Measurements from ENCODE around the gene B3GNT7.

B3GNT7 gene

DNA sequence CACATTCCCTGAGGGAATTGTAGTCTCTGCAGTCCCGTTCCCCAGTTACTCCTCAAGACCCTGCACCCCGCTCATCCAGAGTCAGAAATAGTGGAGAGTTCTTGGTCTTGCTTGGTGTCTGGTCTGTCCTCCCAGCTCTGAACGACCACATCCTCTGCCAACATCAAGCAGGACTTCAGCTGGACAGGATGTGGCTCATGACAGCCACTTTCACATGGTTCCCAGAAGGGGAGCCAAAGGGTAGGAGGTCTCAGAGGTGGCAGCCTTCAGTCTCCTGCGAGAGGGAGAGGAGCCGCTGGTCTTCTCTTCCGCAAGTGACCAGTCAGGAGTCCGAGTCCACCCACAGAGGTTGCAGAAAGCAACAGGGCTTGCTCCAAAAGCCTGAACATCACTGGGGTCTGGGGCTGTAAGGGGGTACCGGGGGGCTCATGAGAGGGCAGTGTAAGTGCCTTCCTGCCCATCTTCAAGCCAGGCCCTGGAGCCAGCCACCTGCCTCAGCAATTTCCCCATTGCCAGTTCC lies 29.8 kb downstream of the B3GNT7 start:
- Histone ChIP-seq H4K8ac (ENCODE audit: low read length) (no peak overlapping the region), H3K79me1 (replicated peaks; ENCODE audit: low read length, poor library complexity, severe bottlenecking) (no peaks in the 10 kb centered on the region), H3K4me3 (ENCODE audit: insufficient read depth in 1 of 2, low read depth in 1 of 2, low read length in 2 of 2) (no peak overlapping the region), H3K4ac (ENCODE audit: low read depth in 1 of 2, low read length in 2 of 2) (no peak overlapping the region), H3K27ac (ENCODE audit: low read length, poor library complexity, severe bottlenecking) (no peak overlapping the region), H2BK12ac (ENCODE audit: low read length in 2 of 2) (no peak overlapping the region), H3K27me3 (ENCODE audit: control insufficient read depth in 1 of 2, insufficient read depth in 1 of 2, low read length in 2 of 2) (peaks cover 0 to 52% of the 10 kb centered on the region in 2 experiments), H2AFZ (ENCODE audit: low read depth, low read length) (peak overlapping the region; percentile 61), H3K9ac (ENCODE audit: low read length) (no peak overlapping the region), H3K18ac (ENCODE audit: low read depth in 1 of 2, low read length in 2 of 2) (no peak overlapping the region), H2BK15ac (ENCODE audit: low read depth, poor library complexity, severe bottlenecking) (no peak overlapping the region), H2BK5ac (ENCODE audit: low read depth, low read length, poor library complexity, severe bottlenecking) (no peak overlapping the region), H3K14ac (ENCODE audit: low read length in 2 of 2) (no peak overlapping the region), H3K36me3 (ENCODE audit: control insufficient read depth in 1 of 2, insufficient read depth in 2 of 2, low read depth in 1 of 2, low read length in 2 of 2) (no peaks in the 10 kb centered on the region), H3K4me1 (ENCODE audit: control insufficient read depth, insufficient read depth, low read depth, low read length) (peaks cover 7% of the 10 kb centered on the region), H2AK5ac (ENCODE audit: low read length, severe bottlenecking) (no peak overlapping the region), H2BK120ac (ENCODE audit: low read depth, low read length) (no peak overlapping the region), H4K91ac (ENCODE audit: low read length) (no peak overlapping the region), H3K4me2 (ENCODE audit: low read length, poor library complexity, severe bottlenecking) (no peak overlapping the region), H3K9me3 (ENCODE audit: control insufficient read depth, low read length) (peaks cover 3% of the 10 kb centered on the region), H3K23ac (ENCODE audit: low read length in 2 of 2) (peak overlapping the region in 1 of 2 experiments; percentile 17)
- WGBS: 80% methylated on average over 8 of the region's 8 CpGs
- no peak for DNase-seq

DNA sequence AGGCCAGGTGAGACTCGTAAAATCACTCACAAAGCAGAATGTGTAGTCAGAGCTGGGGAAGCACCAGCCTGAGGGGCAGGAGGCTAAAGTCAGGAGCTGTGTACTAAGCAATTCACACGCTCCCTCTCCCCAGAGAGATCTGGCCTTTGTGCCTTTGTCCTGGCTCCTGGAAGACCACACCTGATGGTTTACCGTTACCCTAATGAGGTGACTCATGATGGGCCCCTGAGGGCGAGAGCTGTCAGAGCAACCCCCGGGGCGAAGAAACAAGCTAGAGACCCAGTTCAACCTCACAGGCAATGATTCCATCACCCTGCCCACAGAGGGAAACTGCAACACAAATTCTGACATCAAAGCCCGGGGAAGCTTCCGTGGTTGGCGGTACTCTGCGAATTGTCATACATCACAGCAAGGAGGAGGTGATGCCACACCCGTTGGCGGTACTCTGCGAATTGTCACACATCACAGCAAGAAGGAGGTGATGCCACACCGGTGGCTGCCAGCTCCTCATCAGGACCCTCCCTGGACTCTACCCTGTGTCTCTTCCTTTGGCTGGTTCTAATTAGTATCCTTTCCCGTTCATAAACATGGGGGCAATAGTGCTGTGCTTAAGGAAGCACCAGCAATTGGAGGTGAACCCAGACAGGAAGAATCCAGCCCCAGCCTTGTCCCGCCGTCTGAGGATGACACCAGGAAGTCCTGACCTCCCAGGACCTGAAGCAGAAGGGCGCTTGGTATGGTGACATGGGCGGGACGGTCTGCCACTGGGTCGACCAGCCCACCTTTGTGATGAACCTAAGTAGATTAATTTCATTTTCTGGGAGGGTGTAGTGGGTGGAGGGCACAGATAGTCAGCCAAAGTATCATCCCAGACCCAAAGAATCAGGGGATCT lies 30.5 kb downstream of the B3GNT7 start:
- Histone ChIP-seq H3K18ac (ENCODE audit: low read depth in 1 of 2, low read length in 2 of 2) (no peak overlapping the region), H3K4ac (ENCODE audit: low read depth in 1 of 2, low read length in 2 of 2) (no peak overlapping the region), H3K23ac (ENCODE audit: low read length in 2 of 2) (peak overlapping the region in 1 of 2 experiments; percentile 17), H2BK15ac (ENCODE audit: low read depth, poor library complexity, severe bottlenecking) (no peak overlapping the region), H3K36me3 (ENCODE audit: control insufficient read depth in 1 of 2, insufficient read depth in 2 of 2, low read depth in 1 of 2, low read length in 2 of 2) (no peaks in the 10 kb centered on the region), H3K4me1 (ENCODE audit: control insufficient read depth, insufficient read depth, low read depth, low read length) (peaks cover 7% of the 10 kb centered on the region), H3K4me3 (ENCODE audit: insufficient read depth in 1 of 2, low read depth in 1 of 2, low read length in 2 of 2) (no peak overlapping the region), H2AK5ac (ENCODE audit: low read length, severe bottlenecking) (no peak overlapping the region), H4K91ac (ENCODE audit: low read length) (no peak overlapping the region), H3K9ac (ENCODE audit: low read length) (no peak overlapping the region), H3K79me1 (replicated peaks; ENCODE audit: low read length, poor library complexity, severe bottlenecking) (no peaks in the 10 kb centered on the region), H2AFZ (ENCODE audit: low read depth, low read length) (no peak overlapping the region), H3K9me3 (ENCODE audit: control insufficient read depth, low read length) (peaks cover 5% of the 10 kb centered on the region), H4K8ac (ENCODE audit: low read length) (no peak overlapping the region), H2BK12ac (ENCODE audit: low read length in 2 of 2) (no peak overlapping the region), H2BK5ac (ENCODE audit: low read depth, low read length, poor library complexity, severe bottlenecking) (no peak overlapping the region), H2BK120ac (ENCODE audit: low read depth, low read length) (no peak overlapping the region), H3K27me3 (ENCODE audit: control insufficient read depth in 1 of 2, insufficient read depth in 1 of 2, low read length in 2 of 2) (peaks cover 0 to 49% of the 10 kb centered on the region in 2 experiments), H3K14ac (ENCODE audit: low read length in 2 of 2) (no peak overlapping the region), H3K4me2 (ENCODE audit: low read length, poor library complexity, severe bottlenecking) (no peak overlapping the region), H3K27ac (ENCODE audit: low read length, poor library complexity, severe bottlenecking) (no peak overlapping the region)
- WGBS: 60% methylated on average over 21 of the region's 21 CpGs
- no peak for DNase-seq

- no peak overlapping the region for H3K4me2 ChIP-seq (ENCODE audit: low read length, poor library complexity, severe bottlenecking)
- WGBS: 100% methylated on average over 1 of the region's 3 CpGs
These were observed 31.6 kb downstream of the B3GNT7 start for GRCh38 chr2:231427116-231427515.

GRCh38 chr2:231429152-231429551 lies 33.6 kb downstream of the B3GNT7 start:
- Histone ChIP-seq H3K79me1 (replicated peaks; ENCODE audit: low read length, poor library complexity, severe bottlenecking) (no peaks in the 10 kb centered on the region), H3K36me3 (ENCODE audit: control insufficient read depth in 1 of 2, insufficient read depth in 2 of 2, low read depth in 1 of 2, low read length in 2 of 2) (no peaks in the 10 kb centered on the region), H4K8ac (ENCODE audit: low read length) (no peak overlapping the region), H2BK5ac (ENCODE audit: low read depth, low read length, poor library complexity, severe bottlenecking) (no peak overlapping the region), H3K9ac (ENCODE audit: low read length) (no peak overlapping the region), H4K91ac (ENCODE audit: low read length) (no peak overlapping the region), H3K9me3 (ENCODE audit: control insufficient read depth, low read length) (peaks cover 16% of the 10 kb centered on the region), H3K18ac (ENCODE audit: low read depth in 1 of 2, low read length in 2 of 2) (no peak overlapping the region), H2BK12ac (ENCODE audit: low read length in 2 of 2) (no peak overlapping the region), H3K4ac (ENCODE audit: low read depth in 1 of 2, low read length in 2 of 2) (no peak overlapping the region), H3K4me2 (ENCODE audit: low read length, poor library complexity, severe bottlenecking) (no peak overlapping the region), H2AFZ (ENCODE audit: low read depth, low read length) (no peak overlapping the region), H3K4me3 (ENCODE audit: insufficient read depth in 1 of 2, low read depth in 1 of 2, low read length in 2 of 2) (no peak overlapping the region), H3K27me3 (ENCODE audit: control insufficient read depth in 1 of 2, insufficient read depth in 1 of 2, low read length in 2 of 2) (peaks cover 0 to 33% of the 10 kb centered on the region in 2 experiments), H2BK120ac (ENCODE audit: low read depth, low read length) (no peak overlapping the region), H2AK5ac (ENCODE audit: low read length, severe bottlenecking) (no peak overlapping the region), H2BK15ac (ENCODE audit: low read depth, poor library complexity, severe bottlenecking) (no peak overlapping the region), H3K23ac (ENCODE audit: low read length in 2 of 2) (no peak overlapping the region), H3K14ac (ENCODE audit: low read length in 2 of 2) (no peak overlapping the region), H3K27ac (ENCODE audit: low read length, poor library complexity, severe bottlenecking) (no peak overlapping the region), H3K4me1 (ENCODE audit: control insufficient read depth, insufficient read depth, low read depth, low read length) (peaks cover 7% of the 10 kb centered on the region)
- 90% methylated on average over 5 of the region's 6 CpGs for WGBS
- no peak for DNase-seq

More at GRCh38 chr2:231427116-231427515, 31.6 kb downstream of the B3GNT7 start:
- no peak overlapping the region for H2AK5ac ChIP-seq (ENCODE audit: low read length, severe bottlenecking)
- H3K36me3 ChIP-seq (ENCODE audit: control insufficient read depth in 1 of 2, insufficient read depth in 2 of 2, low read depth in 1 of 2, low read length in 2 of 2): no peaks in the 10 kb centered on the region
- no peak overlapping the region for H3K4ac ChIP-seq (ENCODE audit: low read depth in 1 of 2, low read length in 2 of 2)
- H3K23ac ChIP-seq (ENCODE audit: low read length in 2 of 2): no peak overlapping the region
- no peak overlapping the region for H2AFZ ChIP-seq (ENCODE audit: low read depth, low read length)
- no peak overlapping the region for H4K8ac ChIP-seq (ENCODE audit: low read length)
- peaks cover 0 to 41% of the 10 kb centered on the region in 2 experiments for H3K27me3 ChIP-seq (ENCODE audit: control insufficient read depth in 1 of 2, insufficient read depth in 1 of 2, low read length in 2 of 2)
- no peak for DNase-seq
- no peak overlapping the region for H2BK15ac ChIP-seq (ENCODE audit: low read depth, poor library complexity, severe bottlenecking)
- H2BK5ac ChIP-seq (ENCODE audit: low read depth, low read length, poor library complexity, severe bottlenecking): no peak overlapping the region
- no peak overlapping the region for H3K18ac ChIP-seq (ENCODE audit: low read depth in 1 of 2, low read length in 2 of 2)
- no peaks in the 10 kb centered on the region for H3K79me1 ChIP-seq (replicated peaks; ENCODE audit: low read length, poor library complexity, severe bottlenecking)
- no peak overlapping the region for H2BK12ac ChIP-seq (ENCODE audit: low read length in 2 of 2)
- no peak overlapping the region for H3K14ac ChIP-seq (ENCODE audit: low read length in 2 of 2)
- H4K91ac ChIP-seq (ENCODE audit: low read length): no peak overlapping the region
- H2BK120ac ChIP-seq (ENCODE audit: low read depth, low read length): no peak overlapping the region
- peaks cover 7% of the 10 kb centered on the region for H3K4me1 ChIP-seq (ENCODE audit: control insufficient read depth, insufficient read depth, low read depth, low read length)
- no peak overlapping the region for H3K9ac ChIP-seq (ENCODE audit: low read length)
- no peak overlapping the region for H3K27ac ChIP-seq (ENCODE audit: low read length, poor library complexity, severe bottlenecking)
- H3K4me3 ChIP-seq (ENCODE audit: insufficient read depth in 1 of 2, low read depth in 1 of 2, low read length in 2 of 2): no peak overlapping the region
- H3K9me3 ChIP-seq (ENCODE audit: control insufficient read depth, low read length): peaks cover 16% of the 10 kb centered on the region

Data from mesenchymal stem cell (in vitro differentiated cells and primary cell).